ENCODE measurements around the gene HINFP.
"Not testable (repeated sequence)": the region's sequence is repeated elsewhere in the genome, so short reads cannot be mapped to it uniquely, and the experiment has no call there.

HINFP gene

GRCh38 chr11:119158467-119158866 is 37.1 kb downstream of the HINFP start:
- no peak for DNase-seq

GRCh38 chr11:119160151-119160550 is 38.8 kb downstream of the HINFP start:
- no peak for DNase-seq

GRCh38 chr11:119161871-119162270 is 40.5 kb downstream of the HINFP start:
- DNase-seq = no peak

GRCh38 chr11:119166368-119167076 is 45.1 kb downstream of the HINFP start:
- no peak for DNase-seq

- DNase-seq = not testable (repeated sequence)
Observed at GRCh38 chr11:119167077-119167458, 45.7 kb downstream of the HINFP start.

- DNase-seq = no peak
Observed at GRCh38 chr11:119167933-119168332, 46.6 kb downstream of the HINFP start.

GRCh38 chr11:119168471-119169281 is 47.3 kb downstream of the HINFP start, which contains the start of gene NLRX1:
TSS of gene NLRX1 (plus strand) at chr11:119168725. CDS start at chr11:119171404, 2,679 bp downstream.
- DNase-seq = peak; percentile 80

- no peak for DNase-seq
Observed at GRCh38 chr11:119169282-119169719, 47.9 kb downstream of the HINFP start.

- DNase-seq = no peak
Observed at GRCh38 chr11:119172513-119172912, 51.1 kb downstream of the HINFP start.

GRCh38 chr11:119173453-119173852 is 52.1 kb downstream of the HINFP start:
- no peak for DNase-seq

GRCh38 chr11:119175493-119176077 is 54.2 kb downstream of the HINFP start:
- DNase-seq = no peak

- no peak for DNase-seq
Observed at GRCh38 chr11:119178166-119178680, 56.8 kb downstream of the HINFP start.

GRCh38 chr11:119179342-119179741 is 58.0 kb downstream of the HINFP start:
- no peak for DNase-seq

GRCh38 chr11:119179983-119180382 is 58.6 kb downstream of the HINFP start:
- DNase-seq = peak; percentile 92

GRCh38 chr11:119180729-119181676 is 59.6 kb downstream of the HINFP start:
- no peak for DNase-seq

- DNase-seq = no peak
Observed at GRCh38 chr11:119181677-119182412, 60.5 kb downstream of the HINFP start.

- DNase-seq = not testable (repeated sequence)
Observed at GRCh38 chr11:119184399-119184798, 63.0 kb downstream of the HINFP start.
